HFF-Myc (cell line): Measurements from ENCODE around the gene COL19A1.

Source experiments
- DNase-seq: peaks from one replicate; pipeline ENCODE4 v3.0.0-alpha.2; 2011; ENCODE audit warnings: low read depth; ENCODE audit errors: extremely low read depth
- H3K4me3 ChIP-seq: replicated peaks from 2 replicates; pipeline ENCODE4 v1.5.1; 2011; ENCODE audit warnings: low read depth, mild to moderate bottlenecking, control low read depth, low read length
- TF ChIP-seq, protein P1 (sequence below): IDR thresholded peaks from 2 replicates; pipeline ENCODE4 v1.5.1; 2012; ENCODE audit warnings: mild to moderate bottlenecking, low read depth, low read length, control low read depth; ENCODE audit errors: missing control alignments

Gene COL19A1

DNA sequence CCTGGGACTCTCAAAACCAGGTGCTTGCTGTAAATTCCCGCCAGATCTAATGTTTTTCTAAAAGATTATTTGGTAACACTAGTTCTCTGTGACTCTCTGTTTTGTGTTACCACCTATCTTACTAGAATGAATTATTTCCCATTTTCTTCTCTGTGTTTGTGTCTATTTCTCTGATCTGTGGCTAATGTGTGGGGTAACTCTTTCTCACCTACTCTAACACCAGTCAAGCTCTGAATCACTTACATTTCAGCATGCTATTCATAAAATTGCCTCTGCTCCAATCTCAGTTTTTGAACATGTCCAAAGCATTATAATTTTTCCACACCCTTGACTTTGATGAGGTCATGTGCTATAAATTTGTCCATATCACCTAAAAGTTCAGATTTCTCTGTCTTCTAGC lies 23.2 kb upstream of the COL19A1 start:
- no peak overlapping the region for H3K4me3 ChIP-seq
- TF ChIP-seq, protein P1, sequence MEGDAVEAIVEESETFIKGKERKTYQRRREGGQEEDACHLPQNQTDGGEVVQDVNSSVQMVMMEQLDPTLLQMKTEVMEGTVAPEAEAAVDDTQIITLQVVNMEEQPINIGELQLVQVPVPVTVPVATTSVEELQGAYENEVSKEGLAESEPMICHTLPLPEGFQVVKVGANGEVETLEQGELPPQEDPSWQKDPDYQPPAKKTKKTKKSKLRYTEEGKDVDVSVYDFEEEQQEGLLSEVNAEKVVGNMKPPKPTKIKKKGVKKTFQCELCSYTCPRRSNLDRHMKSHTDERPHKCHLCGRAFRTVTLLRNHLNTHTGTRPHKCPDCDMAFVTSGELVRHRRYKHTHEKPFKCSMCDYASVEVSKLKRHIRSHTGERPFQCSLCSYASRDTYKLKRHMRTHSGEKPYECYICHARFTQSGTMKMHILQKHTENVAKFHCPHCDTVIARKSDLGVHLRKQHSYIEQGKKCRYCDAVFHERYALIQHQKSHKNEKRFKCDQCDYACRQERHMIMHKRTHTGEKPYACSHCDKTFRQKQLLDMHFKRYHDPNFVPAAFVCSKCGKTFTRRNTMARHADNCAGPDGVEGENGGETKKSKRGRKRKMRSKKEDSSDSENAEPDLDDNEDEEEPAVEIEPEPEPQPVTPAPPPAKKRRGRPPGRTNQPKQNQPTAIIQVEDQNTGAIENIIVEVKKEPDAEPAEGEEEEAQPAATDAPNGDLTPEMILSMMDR, result no peak
- DNase-seq, result no peak

DNA sequence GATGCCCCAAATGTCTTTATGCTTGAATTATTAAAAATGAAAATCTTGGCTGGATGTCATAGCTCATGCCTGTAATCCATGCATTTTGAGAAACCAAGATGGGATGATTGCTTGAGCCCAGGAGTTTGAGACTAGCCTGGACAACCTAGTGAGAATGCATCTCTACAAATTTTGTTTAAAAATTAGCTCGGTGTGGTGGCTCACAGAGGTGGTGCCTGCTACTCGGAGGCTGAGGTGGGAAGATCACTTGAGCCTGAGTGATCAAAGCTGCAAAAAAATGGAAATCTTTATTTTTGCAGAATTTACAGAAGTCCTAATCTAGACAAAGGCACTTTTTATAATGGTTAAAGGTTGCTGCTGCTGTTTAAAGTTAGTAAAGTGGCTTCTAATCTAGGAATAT lies 20.0 kb upstream of the COL19A1 start:
- TF ChIP-seq, protein P1, result no peak
- DNase-seq, result no peak

DNA sequence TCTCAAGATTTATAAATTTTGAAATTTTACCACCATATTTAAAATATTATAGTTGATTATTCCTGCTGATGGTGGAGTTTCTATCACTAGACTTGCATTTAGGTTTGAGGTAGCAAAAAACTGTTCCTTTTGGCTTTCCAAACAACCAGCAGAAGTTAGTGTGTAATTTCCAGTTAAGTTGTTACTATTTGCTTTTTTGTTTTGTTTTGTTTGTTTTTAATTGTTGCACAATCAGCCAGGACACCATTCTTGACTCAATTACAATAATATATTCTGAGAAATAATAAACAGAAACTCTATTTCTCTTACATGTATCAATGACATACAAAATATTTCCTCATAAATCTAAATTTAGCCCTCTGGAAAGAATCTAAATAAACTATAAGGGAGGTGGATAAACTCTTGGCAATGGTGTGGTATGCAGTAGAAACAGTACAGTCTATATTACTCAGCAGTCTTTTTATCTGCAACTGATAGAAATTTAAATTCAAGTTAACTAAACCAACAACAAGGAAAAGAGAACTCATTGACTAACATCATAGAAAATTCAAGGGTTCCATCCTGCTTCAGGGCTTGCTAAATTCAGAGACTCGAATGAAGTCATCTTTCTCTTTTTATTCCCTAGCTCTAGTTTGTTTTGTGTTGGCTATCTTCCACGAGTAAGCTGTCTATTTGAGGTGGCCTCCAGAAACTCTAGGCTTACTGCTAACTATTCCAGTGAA lies 19.4 kb upstream of the COL19A1 start:
- DNase-seq, result no peak
- TF ChIP-seq, protein P1, result no peak
- no peak overlapping the region for H3K4me3 ChIP-seq

More for the DNA sequence above, 20.0 kb upstream of the COL19A1 start:
- H3K4me3 ChIP-seq, result no peak overlapping the region

DNA sequence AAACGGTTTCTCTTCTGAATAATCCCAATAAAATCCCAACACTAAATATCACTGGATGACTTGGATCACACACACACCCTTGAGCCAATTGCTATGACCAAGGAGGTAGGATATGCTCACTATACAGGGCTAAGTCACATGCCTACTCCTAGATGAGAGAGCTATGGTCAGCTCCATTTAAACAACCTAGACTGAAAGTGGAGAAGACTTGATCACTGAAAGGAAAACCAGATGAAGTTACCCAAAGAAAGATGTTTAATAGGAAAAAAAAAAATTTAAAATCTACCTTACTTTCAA lies 18.9 kb upstream of the COL19A1 start:
- DNase-seq, result no peak
- TF ChIP-seq, protein P1, result no peak
- no peak overlapping the region for H3K4me3 ChIP-seq

DNA sequence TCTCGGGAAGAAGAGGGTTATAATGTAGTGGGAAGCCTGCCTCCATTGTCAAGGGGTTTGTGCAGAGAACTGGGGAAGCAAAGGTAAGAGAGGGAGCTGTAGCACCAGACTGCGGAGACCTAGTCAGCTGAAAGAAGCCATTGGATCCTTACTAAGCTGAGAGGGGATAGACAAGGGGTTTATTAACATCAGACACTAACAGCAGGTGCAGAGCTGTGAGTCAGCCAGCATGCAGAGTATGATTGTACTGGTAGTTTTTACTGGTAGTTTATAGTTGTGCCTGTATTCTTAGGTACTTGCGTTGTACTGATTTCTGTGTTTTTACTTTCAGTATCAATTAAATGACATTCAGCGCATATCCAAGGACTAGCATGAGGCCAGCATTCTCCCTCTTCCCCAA lies 17.8 kb upstream of the COL19A1 start:
- DNase-seq, result no peak
- TF ChIP-seq, protein P1, result no peak
- no peak overlapping the region for H3K4me3 ChIP-seq

DNA sequence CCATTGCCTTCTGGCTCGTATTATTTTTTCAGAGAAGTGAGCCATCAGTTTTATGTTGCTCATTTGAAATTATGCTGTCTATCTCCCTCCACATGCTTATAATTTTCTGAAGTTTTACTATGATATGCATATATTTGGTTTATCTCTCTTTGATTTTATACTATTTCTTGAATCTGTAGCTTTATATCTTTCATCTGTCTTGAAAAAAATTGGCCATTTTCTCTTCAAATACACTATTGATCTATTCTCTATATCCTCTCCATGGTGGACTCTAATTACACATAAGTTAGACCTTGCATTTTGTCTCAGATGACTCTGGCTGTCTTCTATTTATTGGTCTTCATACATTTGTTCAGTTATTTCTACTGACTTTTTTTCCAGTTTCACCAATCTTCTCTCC lies 13.7 kb upstream of the COL19A1 start:
- DNase-seq, result no peak
- TF ChIP-seq, protein P1, result no peak
- no peak overlapping the region for H3K4me3 ChIP-seq

DNA sequence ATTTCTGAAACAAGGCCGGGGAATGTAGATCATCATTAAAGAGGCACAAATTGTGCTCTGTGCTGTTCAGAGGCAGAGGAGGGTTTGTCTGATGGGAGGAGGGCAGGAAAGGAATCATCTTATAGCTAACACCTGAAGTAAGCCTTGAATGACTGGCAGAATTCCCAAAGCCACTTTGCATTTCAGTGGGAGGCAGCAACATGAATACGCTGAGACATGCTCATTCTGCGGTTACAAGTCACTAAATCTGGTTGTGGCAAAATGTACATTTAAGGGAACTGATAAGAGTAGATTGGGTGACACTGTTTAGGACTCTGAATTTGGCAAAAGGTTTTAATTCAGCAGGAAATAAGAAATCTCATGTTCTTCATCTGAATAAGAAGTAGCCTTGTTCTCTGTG lies 4.4 kb upstream of the COL19A1 start:
- no peak for DNase-seq
- TF ChIP-seq, protein P1, result no peak

More for the DNA sequence above, 4.4 kb upstream of the COL19A1 start:
- no peak overlapping the region for H3K4me3 ChIP-seq
